ENCODE measurements around the gene CCDC34.

Gene CCDC34

GRCh38 chr11:27395556-27396258 lies 32.7 kb upstream of the CCDC34 start:
- intact Hi-C loops (cut with DNase I), result no loop called here
- no peak for DNase-seq

GRCh38 chr11:27394781-27395228 lies 31.8 kb upstream of the CCDC34 start:
- intact Hi-C loops (cut with DNase I), result loop anchor here (5.0 kb wide), 1 partner anchor 77 kb away; the partner anchor contains the start of gene LGR4
- DNase-seq, result no peak

DNA sequence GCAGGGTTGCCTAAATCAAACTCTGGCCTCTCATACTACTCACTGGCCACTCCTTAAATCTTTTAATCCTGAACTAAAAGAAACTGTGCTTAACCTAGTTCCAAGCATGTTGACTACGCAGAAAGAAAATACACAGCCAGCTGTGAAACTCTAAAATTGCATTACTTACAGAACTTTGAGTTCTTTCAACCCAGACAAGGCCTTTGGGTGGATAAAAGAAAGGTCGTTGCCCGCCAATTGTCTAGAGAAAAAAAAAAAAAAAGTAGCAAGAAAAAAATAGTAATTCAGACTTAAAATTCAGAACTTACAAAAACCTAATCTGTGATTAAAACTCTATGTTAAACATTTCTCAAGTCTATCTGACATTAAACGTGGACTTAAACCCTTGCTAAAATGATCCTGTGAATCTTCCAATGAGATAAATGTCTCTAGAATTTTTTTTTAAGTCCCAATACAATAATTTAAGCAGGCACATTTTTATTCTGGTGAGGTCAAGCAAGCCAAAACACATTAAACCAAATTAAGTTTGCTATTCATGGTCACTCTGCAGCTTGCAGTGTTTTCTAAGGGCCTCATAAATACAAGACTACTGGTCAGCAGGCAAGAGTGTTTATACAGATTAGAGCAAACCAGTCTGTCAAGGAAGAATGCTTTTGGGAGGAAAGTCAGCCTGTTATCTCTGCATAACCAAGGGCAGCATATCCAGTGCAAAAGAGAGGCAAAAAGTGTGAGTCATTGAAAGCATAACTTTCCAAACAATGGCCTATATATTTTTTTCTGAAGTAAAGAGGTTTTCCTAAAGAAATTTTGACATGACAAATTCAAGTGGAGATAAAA lies 29.5 kb upstream of the CCDC34 start:
- intact Hi-C loops (cut with DNase I), result loop anchor here (5.0 kb wide), 1 partner anchor 80 kb away; the partner anchor contains the start of gene LGR4
- no peak for DNase-seq

GRCh38 chr11:27391331-27392015 lies 28.5 kb upstream of the CCDC34 start:
- DNase-seq, result no peak
- intact Hi-C loops (cut with DNase I), result loop anchor here (5.0 kb wide), 1 partner anchor 81 kb away; the partner anchor contains the start of gene LGR4

DNA sequence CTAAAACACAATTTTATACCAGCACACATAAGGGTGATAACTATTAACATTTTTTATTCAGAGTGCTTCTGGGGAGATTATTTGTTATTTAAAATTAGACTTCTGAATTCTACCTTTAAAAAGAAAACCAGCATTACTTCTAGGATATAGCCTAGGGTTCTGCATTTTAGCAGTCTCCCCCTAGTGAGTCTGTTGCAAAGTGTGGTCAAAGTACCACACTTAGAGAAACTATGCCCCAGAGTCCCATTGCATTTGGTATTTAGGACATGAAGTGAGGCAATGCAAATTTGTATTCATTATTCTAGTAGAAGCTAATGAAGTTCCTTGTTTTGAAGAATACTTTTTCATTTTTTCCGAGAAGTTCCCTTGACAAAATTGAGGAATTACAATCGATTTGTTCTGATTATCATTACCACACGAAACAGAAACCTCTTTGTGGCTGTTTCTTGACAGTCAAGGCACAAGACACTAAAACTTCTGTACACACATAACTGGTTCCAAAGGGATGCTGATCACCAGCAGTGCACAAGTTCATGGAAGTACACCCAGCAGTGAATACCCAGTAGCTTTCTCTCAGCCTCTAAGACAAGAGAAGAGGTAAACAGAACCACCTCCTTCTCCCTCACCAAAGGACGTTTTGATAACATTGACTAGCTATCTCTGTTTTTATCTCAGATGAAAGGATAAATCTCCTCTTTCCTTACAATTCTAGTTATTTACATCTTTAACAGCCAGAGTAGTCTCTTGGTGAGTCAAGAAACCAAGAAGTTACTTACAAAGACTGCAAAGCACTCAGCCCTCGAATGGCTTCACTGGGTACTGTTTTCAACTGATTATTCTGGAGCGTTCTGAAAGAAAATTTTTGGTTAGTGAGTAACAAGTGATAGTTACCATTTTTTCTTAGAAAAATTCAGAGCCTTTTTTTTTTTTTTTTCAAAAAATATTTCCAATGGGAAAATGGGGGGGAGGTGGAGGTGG lies 27.6 kb upstream of the CCDC34 start:
- intact Hi-C loops (cut with DNase I), result loop anchor here (5.0 kb wide), 1 partner anchor 82 kb away; the partner anchor contains the start of gene LGR4

DNA sequence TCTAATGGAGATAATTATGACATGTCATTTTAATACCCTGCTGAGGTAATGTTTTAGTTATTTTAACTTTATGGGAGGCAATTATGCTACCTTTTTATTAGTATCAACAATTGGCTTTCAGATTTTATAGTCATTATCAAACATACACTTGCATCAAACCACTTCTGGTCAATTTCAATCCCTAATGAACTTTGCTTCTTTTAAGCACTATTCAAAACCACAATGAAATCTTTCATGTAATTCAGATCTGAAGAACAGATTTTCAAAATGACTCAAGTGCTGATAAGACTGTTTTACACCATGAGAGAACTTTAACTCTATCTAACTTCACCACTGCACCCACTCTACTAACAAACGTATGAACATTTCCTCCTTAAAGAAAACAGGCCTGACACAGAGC lies 25.9 kb upstream of the CCDC34 start:
- no peak for DNase-seq
- intact Hi-C loops (cut with DNase I), result no loop called here

More for the DNA sequence above, 27.6 kb upstream of the CCDC34 start:
- DNase-seq, result no peak

- intact Hi-C loops (cut with DNase I), result no loop called here
- no peak for DNase-seq
Measured at GRCh38 chr11:27388001-27388400, 25.0 kb upstream of the CCDC34 start.

GRCh38 chr11:27387362-27387761 lies 24.3 kb upstream of the CCDC34 start:
- no peak for DNase-seq
- intact Hi-C loops (cut with DNase I), result no loop called here

DNA sequence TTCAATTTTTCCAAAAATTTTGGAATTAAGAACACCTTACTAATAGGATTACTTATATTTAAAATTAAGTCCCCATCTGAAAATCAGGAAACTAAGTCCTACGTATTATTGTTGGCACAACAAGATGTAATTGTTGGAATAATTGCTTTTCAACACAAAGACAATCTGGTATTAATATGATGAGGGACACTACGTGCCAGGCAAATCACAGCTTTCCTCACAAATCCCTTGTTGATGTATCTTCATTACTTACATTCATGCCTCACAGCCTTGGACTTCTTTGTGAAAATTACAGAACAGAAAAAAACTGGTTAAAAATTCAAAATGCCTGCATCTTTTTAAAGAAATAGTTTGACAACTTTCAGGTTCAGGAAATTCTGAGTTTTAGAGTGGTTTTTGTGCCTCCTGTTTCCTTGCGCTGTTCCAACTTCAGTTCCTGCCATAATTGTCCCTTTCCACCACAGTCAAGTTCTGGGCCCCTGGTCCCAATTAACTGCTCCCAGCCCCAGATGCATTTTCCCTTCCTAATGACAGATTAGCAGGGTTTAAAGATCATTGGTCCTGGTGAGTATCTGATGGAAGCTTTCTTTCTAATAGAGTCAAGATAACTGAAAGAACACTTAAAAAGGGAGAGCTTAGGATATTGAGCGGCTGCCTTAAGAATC lies 23.3 kb upstream of the CCDC34 start:
- intact Hi-C loops (cut with DNase I), result no loop called here
- DNase-seq, result no peak

GRCh38 chr11:27385245-27385644 lies 22.2 kb upstream of the CCDC34 start:
- intact Hi-C loops (cut with DNase I), result no loop called here
- DNase-seq, result no peak

- intact Hi-C loops (cut with DNase I), result no loop called here
- no peak for DNase-seq
Measured at GRCh38 chr11:27384227-27384626, 21.2 kb upstream of the CCDC34 start.

DNA sequence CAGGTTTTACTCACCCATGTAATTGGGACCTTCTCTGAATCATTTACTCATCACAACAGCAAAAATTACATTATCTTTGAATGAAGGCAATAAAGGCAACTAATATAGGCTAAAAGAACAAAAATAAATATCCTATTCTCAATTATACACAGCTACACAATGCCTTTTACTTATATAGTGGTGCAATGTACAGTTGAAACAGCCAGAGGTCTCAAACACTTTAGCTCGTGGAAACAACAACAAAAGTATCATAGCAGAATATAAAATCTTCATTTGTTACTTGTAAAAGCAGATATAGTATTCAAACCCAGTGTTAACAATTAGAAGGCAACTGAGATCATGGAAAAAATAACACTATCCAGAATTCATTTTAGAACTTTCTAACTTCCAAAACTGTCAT lies 20.6 kb upstream of the CCDC34 start:
- intact Hi-C loops (cut with DNase I), result no loop called here
- DNase-seq, result no peak

DNA sequence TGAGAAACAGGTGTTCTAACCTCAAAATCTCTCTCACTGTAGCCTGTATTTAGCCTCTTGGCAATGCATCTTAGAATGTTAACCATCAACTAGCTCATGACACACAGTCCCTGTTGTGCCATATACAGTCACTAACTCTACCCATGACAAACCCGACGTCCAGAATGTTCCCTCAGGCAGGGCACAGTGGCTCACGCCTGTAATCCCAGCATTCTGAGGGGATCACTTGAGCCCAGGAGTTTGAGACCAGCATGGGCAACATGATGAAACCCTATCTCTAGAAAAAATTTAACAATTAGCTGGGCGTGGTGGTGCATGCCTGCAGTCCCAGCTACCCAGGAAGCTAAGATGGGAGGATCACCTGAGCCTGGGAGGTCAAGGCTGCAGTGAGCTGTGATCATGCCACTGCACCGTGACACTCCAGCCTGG lies 18.2 kb upstream of the CCDC34 start:
- intact Hi-C loops (cut with DNase I), result no loop called here
- no peak for DNase-seq

GRCh38 chr11:27380771-27381170 lies 17.8 kb upstream of the CCDC34 start:
- intact Hi-C loops (cut with DNase I), result no loop called here
- no peak for DNase-seq

GRCh38 chr11:27379449-27379848 lies 16.4 kb upstream of the CCDC34 start:
- no peak for DNase-seq
- intact Hi-C loops (cut with DNase I), result no loop called here

DNA sequence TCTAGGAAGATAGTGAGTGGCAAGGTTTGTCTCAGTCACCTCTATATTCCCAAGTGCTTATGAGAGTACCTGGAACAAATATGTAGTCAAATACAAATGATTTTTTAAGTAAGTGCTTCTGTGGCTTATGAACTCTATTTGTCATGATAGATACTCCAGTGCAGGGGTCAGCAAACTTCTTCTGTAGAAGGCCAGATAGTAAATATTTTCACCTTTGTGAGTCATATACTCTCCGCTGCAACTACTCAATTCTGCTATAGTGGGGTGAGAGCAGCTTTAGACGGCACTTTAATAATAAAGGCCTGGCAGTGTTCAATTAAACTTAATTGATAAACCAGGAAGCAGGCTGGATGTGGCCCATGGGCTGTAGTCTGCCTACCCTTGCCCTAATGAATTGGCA lies 12.4 kb upstream of the CCDC34 start:
- DNase-seq, result no peak
- intact Hi-C loops (cut with DNase I), result no loop called here

DNA sequence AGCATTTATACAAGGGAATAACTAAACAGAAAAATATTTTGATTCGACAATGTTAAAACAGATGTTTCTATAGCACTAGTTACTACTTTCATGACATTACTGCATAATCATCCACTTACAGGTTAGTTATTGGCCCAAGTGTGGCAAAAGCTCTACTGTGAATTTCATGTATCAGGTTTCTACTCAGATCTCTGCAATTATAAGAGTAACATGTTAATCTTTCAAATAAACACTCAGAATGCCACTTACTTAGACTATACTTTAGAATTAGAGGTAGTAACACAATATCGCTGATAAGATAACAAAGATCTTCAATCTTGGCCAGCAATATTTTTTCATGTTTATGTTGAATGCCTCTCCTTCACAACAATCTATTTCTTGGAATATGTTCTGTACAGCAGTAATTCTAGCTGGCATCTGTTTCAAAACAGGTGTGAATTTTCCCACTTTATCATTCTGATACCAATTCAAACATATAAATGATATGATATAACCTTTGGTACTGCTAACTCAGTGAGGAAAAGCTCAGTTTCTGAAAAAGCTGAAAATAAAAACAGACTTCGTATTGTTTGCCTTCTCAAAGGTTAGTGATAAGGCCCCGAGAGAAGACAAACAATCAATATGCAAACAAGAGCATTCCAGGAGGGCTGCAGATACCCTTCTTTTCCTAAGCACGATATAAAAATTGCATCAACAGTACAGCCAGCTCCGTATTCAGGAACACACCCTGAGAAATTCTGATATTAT lies 11.0 kb upstream of the CCDC34 start:
- no peak for DNase-seq
- intact Hi-C loops (cut with DNase I), result no loop called here

Measured in head of caudate nucleus (tissue), 42 donors.